ENCODE data around the gene KLC3.

Gene KLC3

GRCh38 chr19:45349126-45349415 is 8.5 kb downstream of the KLC3 start:
- no peak for DNase-seq (ENCODE audit: low read depth)

DNA sequence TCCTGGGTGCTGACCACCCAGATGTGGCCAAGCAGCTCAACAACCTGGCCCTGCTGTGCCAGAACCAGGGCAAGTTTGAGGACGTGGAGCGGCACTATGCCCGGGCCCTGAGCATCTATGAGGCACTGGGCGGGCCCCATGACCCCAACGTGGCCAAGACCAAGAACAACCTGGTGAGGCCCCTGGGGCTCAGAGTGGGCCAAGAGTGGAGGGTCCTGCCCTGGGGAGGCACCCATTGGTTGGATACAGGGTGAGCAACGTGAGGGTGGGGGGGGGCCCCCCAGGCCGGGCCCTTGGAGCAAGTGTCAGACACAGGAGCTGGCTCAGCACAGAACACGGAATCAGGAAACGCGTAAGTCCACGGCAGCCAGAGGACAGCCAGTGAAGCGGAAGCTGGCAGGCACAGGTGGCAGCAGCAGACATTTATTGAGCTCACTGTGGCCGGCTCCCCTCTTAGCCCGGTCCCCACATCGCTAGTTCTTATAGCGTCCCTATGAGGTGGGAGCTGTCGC is 8.9 kb downstream of the KLC3 start:
- no peak for DNase-seq (ENCODE audit: low read depth)

- no peak for DNase-seq (ENCODE audit: low read depth)
These were observed 10.0 kb downstream of the KLC3 start for GRCh38 chr19:45350477-45351058.

DNA sequence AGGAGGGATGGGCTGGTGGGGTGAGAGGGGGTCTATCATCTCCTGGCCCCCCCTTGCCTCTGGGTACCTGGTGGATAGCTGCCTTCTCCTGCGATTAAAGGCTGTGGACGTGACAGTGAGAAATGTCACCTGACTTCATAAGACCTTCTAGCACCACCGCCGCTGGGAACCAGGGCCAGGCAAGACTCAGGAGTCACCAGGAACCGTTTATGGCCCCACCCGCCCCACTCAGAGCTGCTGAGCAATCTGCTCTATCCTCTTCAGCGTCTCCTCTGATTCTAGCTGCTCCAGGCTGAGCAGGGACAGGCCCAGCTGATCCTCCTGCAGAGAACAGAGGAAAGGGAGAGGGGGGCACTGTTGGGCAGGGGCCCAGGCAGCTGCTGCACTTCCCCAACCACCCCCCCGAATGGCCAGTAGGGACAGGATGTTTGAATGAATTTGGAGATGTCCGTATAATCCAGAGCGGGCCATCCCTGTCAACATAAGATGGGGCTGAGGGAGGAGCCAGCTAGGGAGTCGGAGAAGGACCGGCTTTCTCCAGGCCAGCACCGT is 10.9 kb downstream of the KLC3 start:
- no peak for DNase-seq (ENCODE audit: low read depth)

- no peak for DNase-seq (ENCODE audit: low read depth)
These were observed 11.5 kb downstream of the KLC3 start for GRCh38 chr19:45352062-45352461.

DNA sequence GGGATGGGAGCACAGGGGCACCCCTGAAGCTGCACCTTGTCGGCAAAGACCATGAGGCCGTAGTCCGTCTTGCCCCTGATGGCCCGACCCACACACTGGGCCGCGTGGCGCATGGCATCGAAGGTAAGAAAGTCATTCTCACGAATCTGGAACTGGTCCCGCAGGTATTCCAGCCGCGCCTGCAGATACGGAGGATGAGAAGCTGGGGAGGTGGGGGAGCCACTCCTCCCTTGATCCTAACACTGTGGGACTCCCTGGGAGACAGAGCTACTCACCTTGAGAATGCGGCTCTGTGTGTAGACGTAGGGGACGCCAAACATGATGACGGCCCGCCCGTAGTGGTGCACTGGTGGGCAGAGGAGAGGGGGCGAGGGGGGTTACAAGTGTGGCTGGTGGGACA is 11.9 kb downstream of the KLC3 start:
- no peak for DNase-seq (ENCODE audit: low read depth)

DNA sequence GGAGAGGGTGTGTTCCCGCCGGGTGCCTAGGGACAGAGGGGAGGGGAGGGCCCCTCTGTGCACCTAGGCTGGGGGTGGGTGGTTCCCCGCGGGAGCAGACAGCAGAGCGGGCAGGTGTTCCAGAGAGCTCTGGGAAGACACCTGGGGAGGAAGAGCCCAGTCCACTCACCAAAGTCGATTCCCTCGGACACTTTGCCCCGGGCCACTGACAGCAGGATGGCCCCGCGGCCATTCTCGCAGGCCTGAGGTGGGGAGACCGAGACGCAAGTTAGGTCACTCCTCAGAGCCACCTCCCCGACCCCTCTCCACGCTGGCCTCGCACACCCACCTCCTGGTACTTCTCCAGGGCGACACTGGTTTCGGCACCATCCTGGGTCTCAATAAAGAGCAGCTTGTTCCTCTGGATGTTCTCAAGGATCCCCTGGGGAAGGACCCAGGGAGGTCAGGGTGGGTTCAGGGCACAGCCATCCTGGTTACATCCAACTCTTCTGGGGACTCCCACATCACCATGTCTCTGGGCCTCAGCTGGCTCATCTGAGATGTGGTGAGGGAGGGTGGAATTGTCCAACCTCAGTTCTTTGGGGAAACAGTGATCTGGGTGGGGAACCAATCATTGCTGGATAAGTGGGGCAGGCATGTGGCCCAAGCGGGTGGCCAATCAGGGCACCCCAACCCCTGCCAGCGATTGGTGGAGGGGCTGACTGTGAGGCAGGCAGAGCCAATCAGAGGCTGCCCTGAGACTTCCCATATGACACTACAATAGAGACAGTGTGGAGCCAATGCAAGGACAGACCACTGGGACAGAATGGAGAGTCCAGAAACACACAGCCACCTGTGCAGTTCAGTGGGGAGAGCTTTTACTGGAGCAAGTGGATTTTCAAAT is 12.6 kb downstream of the KLC3 start:
- DNase-seq (ENCODE audit: low read depth) = no peak

GRCh38 chr19:45354241-45354842 is 13.8 kb downstream of the KLC3 start:
- DNase-seq (ENCODE audit: low read depth) = no peak

GRCh38 chr19:45355402-45355801 is 14.9 kb downstream of the KLC3 start:
- DNase-seq (ENCODE audit: low read depth) = no peak

- DNase-seq (ENCODE audit: low read depth) = no peak
These were observed 15.4 kb downstream of the KLC3 start for GRCh38 chr19:45355910-45356309.

GRCh38 chr19:45356760-45357444 is 16.4 kb downstream of the KLC3 start:
- DNase-seq (ENCODE audit: low read depth) = no peak

DNA sequence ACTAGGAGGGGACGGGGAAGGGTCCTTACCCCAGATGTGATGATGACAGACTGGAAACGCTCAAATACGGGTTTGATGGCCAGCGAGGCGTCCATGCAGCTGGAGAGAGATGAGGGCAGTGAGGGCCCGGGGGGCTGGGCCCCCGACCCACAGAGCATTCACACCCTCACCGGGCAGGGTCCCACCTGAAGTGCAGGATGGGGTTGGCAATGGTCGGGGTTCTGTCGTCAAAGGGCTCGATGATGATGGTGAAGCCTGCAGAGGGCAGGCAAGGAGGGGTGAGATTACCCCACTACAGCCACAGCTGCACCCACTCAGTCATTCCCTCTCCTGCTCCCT is 16.9 kb downstream of the KLC3 start:
- no peak for DNase-seq (ENCODE audit: low read depth)

- no peak for DNase-seq (ENCODE audit: low read depth)
These were observed 17.8 kb downstream of the KLC3 start for GRCh38 chr19:45358213-45358792.

DNA sequence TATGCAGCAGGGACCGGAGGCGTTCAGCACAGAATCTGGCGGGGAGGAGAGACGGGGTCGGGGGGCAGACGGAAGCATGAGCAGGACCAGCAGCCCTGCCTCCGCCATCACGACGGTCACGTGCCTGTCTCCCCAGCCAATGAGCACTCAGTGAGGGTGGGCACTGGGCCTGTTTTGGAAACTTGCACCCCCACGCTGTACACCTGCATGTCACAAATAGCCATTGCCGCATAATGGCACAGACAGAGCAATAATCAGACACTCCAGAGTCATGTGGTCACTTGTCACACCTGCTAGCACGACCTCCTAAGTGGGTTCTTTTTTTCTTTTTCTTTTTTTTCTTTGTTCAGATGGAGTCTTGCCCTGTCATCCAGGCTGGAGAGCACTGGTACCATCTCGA is 21.1 kb downstream of the KLC3 start:
- DNase-seq (ENCODE audit: low read depth) = no peak

GRCh38 chr19:45362291-45362690 is 21.7 kb downstream of the KLC3 start:
- DNase-seq (ENCODE audit: low read depth) = no peak

- no peak for DNase-seq (ENCODE audit: low read depth)
These were observed 23.4 kb downstream of the KLC3 start for GRCh38 chr19:45363861-45364459.

DNA sequence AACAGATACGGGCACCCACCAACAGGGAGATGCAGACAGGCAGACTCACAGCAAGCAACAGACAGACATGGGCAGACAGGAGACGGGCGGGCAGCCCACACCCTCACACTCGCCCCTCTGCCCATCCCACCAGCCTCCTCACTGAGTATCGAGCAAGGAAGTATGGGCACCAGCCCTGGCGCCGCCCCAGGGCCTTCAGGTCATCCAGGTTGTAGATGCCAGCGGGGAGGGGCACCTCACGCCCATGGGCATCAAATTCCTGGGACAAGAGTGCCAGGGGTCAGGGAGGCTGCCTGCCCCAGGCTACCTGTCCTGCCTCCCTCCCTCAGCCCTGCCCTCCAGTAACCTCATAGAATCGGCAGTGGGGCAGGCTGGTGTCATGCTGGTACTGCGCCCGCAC is 24.1 kb downstream of the KLC3 start:
- no peak for DNase-seq (ENCODE audit: low read depth)

GRCh38 chr19:45368127-45368526 is 27.6 kb downstream of the KLC3 start:
- no peak for DNase-seq (ENCODE audit: low read depth)

DNA sequence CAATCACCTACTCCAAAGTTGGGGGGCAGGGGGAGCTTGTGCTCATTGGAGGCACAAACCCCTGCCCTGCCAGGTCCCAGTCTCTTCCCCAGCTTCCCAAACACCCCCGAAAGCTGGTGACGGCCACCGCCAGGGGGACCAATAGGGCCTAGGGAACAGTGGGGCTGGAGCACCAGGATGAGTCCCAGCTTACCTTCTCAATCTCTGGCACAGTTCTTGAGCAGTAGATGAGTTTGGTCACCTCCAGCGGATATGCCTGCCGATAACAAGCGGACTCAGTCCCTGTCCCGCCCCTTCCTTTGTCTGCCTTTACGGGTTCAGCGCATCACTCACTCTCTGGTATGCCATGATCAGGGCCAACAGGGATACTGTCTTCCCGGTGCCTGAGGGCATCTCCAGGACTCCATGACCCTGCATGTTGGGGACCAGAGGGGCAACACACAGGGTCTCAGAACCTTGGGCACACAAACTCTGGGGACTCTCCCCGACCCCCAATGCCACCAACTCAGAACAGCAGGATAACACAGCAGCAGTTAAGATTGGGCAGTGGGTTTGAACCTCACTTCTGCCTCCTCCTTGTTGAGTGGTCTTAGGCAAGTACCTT is 28.3 kb downstream of the KLC3 start:
- no peak for DNase-seq (ENCODE audit: low read depth)

DNA sequence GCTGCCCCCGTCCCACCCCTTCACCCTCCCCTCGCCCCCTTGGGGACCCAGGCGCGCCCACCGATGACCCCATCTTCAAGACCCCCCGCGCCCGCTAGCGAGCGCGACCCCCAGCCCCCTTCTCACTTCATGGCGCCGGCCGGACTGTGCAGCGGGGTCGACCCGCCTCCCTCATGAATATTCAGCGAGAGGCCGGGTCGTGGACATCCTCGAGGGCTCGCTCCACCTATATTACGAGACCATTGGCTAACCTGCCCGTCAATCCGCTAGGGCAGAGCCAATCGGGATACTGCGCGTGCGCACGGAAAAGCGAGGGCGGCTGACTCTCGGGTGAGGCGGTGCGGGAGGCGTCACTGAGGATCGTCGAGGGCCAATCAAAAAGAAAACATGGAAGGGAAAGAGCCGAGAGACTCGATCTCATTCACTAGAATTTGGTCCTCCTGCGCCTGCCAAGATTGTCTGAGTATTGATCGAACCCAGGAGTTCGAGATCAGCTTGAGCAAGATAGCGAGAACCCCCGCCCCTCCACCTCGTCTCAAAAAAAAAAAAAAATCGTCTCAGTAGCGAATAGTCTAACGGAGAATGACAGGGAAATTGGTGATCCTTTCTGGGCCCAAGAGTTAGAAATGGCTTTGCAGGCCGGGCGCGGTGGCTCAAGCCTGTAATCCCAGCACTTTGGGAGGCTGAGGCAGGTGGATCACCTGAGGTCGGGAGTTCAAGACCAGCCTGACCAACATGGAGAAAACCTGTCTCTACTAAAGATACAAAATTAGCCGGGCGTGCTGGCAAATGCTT is 30.1 kb downstream of the KLC3 start, which contains the start of gene ERCC2:
ERCC2 (minus strand) TSS at position 164 of the 795 bp plus-strand sequence; CDS start at position 131, 33 bp downstream.
- DNase-seq (ENCODE audit: low read depth) = peak; percentile 99
